Keratinocyte (primary cell): Measurements from ENCODE around the gene S100A14. TPM values are rescaled to one million over a fixed set of nuclear protein-coding genes. Genes with fewer than 3 reads are reported as not detected.

Source experiments
- DNase-seq: peaks from one replicate; pipeline ENCODE4 v3.0.0-alpha.2; 2011; ENCODE audit warnings: low read depth, missing footprints, low spot score
- FAIRE-seq: peaks from 2 replicates; lab custom pipeline; 2011; peaks lifted over from hg19 to GRCh38; lab: Jason Lieb, UNC
- H2AFZ ChIP-seq: 2 replicates; pipeline ENCODE4 v1.6.0; 2012; ENCODE audit warnings: low read length, control low read depth, inconsistent platforms; ENCODE audit not compliant: control insufficient read depth
- H3K27ac ChIP-seq: 2 replicates; pipeline ENCODE4 v1.5.1; 2011; ENCODE audit warnings: low read length; ENCODE audit not compliant: control insufficient read depth, insufficient read depth
- H3K27me3 ChIP-seq: 3 replicates; pipeline ENCODE4 v1.6.0; 2011; ENCODE audit warnings: low read length; ENCODE audit not compliant: control insufficient read depth, insufficient read depth; ENCODE audit errors: extremely low read depth
- H3K36me3 ChIP-seq, 2 experiments: 2 replicates in 1 of 2; 3 replicates in 1 of 2; pipeline ENCODE4 v1.5.1; 2011; ENCODE audit warnings: low read length in 2 of 2, mild to moderate bottlenecking in 1 of 2; ENCODE audit not compliant: control insufficient read depth in 2 of 2, insufficient read depth in 2 of 2; ENCODE audit errors: extremely low read depth in 1 of 2
- H3K4me1 ChIP-seq: 3 replicates; pipeline ENCODE4 v1.5.1; 2011; ENCODE audit warnings: low read length; ENCODE audit not compliant: control insufficient read depth, insufficient read depth; ENCODE audit errors: extremely low read depth
- H3K4me2 ChIP-seq: 3 replicates; pipeline ENCODE4 v1.6.0; 2011; ENCODE audit warnings: low read depth, low read length; ENCODE audit not compliant: control insufficient read depth, insufficient read depth; ENCODE audit errors: extremely low read depth
- H3K4me3 ChIP-seq, 3 experiments: fragments of 200-600 bp in 1 of 3; sonication (generic) in 1 of 3; 2 replicates in 2 of 3; 3 replicates in 1 of 3; pipeline ENCODE4 v1.5.1; 2011 to 2016; ENCODE audit warnings: low read length in 3 of 3, mild to moderate bottlenecking in 3 of 3, control low read depth in 2 of 3, inconsistent platforms in 1 of 3, low read depth in 1 of 3, mixed read lengths in 1 of 3, mixed run types in 1 of 3, moderate library complexity in 1 of 3; ENCODE audit not compliant: control insufficient read depth in 2 of 3, insufficient read depth in 2 of 3; ENCODE audit errors: extremely low read depth in 1 of 3
- H3K79me2 ChIP-seq: 2 replicates; pipeline ENCODE4 v1.6.0; 2012; ENCODE audit warnings: low read length; ENCODE audit not compliant: control insufficient read depth, insufficient read depth
- H3K9ac ChIP-seq: 3 replicates; pipeline ENCODE4 v1.6.0; 2011; ENCODE audit warnings: low read length; ENCODE audit not compliant: control insufficient read depth, insufficient read depth; ENCODE audit errors: extremely low read depth
- H3K9me1 ChIP-seq: 3 replicates; pipeline ENCODE4 v1.6.0; 2011; ENCODE audit warnings: low read length; ENCODE audit not compliant: control insufficient read depth, insufficient read depth; ENCODE audit errors: extremely low read depth
- H3K9me3 ChIP-seq: 2 replicates; pipeline ENCODE4 v1.5.1; 2012; ENCODE audit warnings: low read depth, low read length; ENCODE audit not compliant: control insufficient read depth
- H4K20me1 ChIP-seq: 3 replicates; pipeline ENCODE4 v1.6.0; 2011; ENCODE audit warnings: low read length; ENCODE audit not compliant: control insufficient read depth, insufficient read depth; ENCODE audit errors: extremely low read depth
- EZH2 ChIP-seq: IDR thresholded peaks from one replicate; pipeline ENCODE4 v1.6.1; 2012; ENCODE audit warnings: inconsistent platforms, mild to moderate bottlenecking, low read length, moderate library complexity
- dilution Hi-C: fragments of 300-500 bp; cut with MboI; formaldehyde crosslinking; loops from one replicate; pipeline ENCODE4 v1.7.0; 2020; ENCODE audit warnings: low sequenced_read_pairs; ENCODE audit not compliant: extremely low pct_ligation_motif_present
- polyA plus RNA-seq, 5 experiments: library from polyadenylated mRNA; depleted of rRNA in 3 of 5; stranded (reverse) in 3 of 5; stranded (forward) in 1 of 5; unstranded in 1 of 5; fragments of >200 nt; gene quantifications; 1 replicate in 1 of 5; 2 replicates in 3 of 5; 3 replicates in 1 of 5; pipeline versions ENCODE4 v1.2.1 to v1.2.3, GENCODE V29; 2011 to 2012; ENCODE audit warnings: missing spikeins in 2 of 5, low read depth in 1 of 5, low replicate concordance in 1 of 5
- TF ChIP-seq, protein P1 (sequence below), 3 experiments: IDR thresholded peaks in 1 of 3; conservative IDR thresholded peaks in 1 of 3; optimal IDR thresholded peaks in 1 of 3; 2 replicates in 2 of 3; 3 replicates in 1 of 3; pipeline versions ENCODE3 to v1.5.1; 2011; ENCODE audit warnings: low read length in 3 of 3, mild to moderate bottlenecking in 3 of 3, moderate library complexity in 2 of 3, control low read depth in 1 of 3, inconsistent platforms in 1 of 3; ENCODE audit not compliant: insufficient read depth in 2 of 3; ENCODE audit errors: extremely low read depth in 1 of 3

The S100A14 gene
- polyA plus RNA-seq, 1 donor (not counting 4 experiments of a cell fraction or from before 2014, with no cell fraction given): 1,394 TPM

DNA sequence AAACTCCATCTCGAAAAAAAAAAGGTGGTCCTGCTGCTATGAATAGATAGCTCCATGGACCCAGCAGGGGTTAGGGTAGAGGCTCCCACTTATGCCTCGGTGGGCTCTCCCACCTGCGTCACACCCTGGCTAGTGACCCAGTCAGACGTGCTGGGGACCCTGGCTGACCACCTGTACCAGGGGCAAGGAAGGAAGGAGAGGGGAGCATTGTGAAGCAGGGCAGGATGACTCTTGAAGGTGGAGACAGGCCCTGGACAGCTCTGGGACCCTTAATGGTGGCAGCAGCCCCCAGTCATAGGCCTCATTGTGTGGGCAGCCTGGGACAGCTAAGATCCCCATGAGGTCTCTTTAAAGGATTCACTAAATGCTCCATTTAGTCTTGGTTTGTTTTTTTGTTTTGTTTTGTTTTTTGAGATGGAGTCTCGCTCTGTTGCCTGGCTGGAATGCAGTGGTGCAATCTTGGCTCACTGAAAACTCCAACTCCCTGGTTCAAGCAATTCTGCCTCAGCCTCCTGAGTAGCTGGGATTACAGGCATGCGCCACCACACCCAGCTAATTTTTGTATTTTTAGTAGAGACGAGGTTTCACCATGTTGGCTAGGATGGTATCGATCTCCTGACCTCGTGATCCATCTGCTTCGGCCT, 32.0 kb upstream of the S100A14 start:
- Histone ChIP-seq H3K36me3 (peaks cover 11 to 20% of the 10 kb centered on the region in 2 experiments), H3K79me2 (peaks cover 1% of the 10 kb centered on the region), H3K4me3 (no peak overlapping the region), H4K20me1 (no peaks in the 10 kb centered on the region), H3K27ac (no peak overlapping the region), H3K4me1 (peaks cover 7% of the 10 kb centered on the region), H3K9me3 (no peaks in the 10 kb centered on the region), H3K4me2 (no peak overlapping the region), H3K27me3 (no peaks in the 10 kb centered on the region), H3K9me1 (no peaks in the 10 kb centered on the region), H3K9ac (no peak overlapping the region), H2AFZ (no peak overlapping the region)
- DNase-seq (no peak), FAIRE-seq (no peak)
- dilution Hi-C loops: no loop called here
- TF ChIP-seq EZH2: no peak
- TF ChIP-seq, protein P1, sequence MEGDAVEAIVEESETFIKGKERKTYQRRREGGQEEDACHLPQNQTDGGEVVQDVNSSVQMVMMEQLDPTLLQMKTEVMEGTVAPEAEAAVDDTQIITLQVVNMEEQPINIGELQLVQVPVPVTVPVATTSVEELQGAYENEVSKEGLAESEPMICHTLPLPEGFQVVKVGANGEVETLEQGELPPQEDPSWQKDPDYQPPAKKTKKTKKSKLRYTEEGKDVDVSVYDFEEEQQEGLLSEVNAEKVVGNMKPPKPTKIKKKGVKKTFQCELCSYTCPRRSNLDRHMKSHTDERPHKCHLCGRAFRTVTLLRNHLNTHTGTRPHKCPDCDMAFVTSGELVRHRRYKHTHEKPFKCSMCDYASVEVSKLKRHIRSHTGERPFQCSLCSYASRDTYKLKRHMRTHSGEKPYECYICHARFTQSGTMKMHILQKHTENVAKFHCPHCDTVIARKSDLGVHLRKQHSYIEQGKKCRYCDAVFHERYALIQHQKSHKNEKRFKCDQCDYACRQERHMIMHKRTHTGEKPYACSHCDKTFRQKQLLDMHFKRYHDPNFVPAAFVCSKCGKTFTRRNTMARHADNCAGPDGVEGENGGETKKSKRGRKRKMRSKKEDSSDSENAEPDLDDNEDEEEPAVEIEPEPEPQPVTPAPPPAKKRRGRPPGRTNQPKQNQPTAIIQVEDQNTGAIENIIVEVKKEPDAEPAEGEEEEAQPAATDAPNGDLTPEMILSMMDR (optimal IDR thresholded peaks at IDR 0.05 in 1 of 3, IDR thresholded peaks at IDR 0.05 in 1 of 3, conservative IDR thresholded peaks at IDR 0.05 in 1 of 3; ENCODE audit: extremely low read depth in 1 of 3, insufficient read depth in 2 of 3, low read length in 3 of 3): no peak

DNA sequence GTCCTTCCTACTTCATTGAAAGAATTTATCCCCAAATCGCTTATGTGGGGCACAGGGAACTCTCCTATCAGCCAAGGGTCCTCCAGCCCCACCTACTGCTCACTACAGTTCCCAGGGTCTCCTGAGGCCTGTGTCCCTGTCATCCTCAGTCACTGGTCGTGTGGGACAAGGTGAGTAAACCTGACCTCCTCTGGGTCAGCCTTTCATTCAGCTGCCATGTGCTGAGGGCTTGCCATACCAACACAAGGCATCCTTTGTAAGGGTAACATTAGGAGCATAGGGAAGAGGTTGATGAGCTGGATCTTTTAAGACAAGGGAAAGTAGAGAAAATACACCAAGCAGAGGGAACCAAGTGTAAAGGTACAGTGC, 31.2 kb upstream of the S100A14 start:
- Histone ChIP-seq H3K79me2 (peaks cover 2% of the 10 kb centered on the region), H3K27ac (no peak overlapping the region), H3K27me3 (no peaks in the 10 kb centered on the region), H3K9me1 (no peaks in the 10 kb centered on the region), H3K9ac (no peak overlapping the region), H3K9me3 (no peaks in the 10 kb centered on the region), H3K36me3 (peaks cover 13 to 28% of the 10 kb centered on the region in 2 experiments), H3K4me3 (no peak overlapping the region), H3K4me1 (no peaks in the 10 kb centered on the region), H4K20me1 (no peaks in the 10 kb centered on the region), H3K4me2 (no peak overlapping the region), H2AFZ (no peak overlapping the region)
- TF ChIP-seq, protein P1 (optimal IDR thresholded peaks at IDR 0.05 in 1 of 3, IDR thresholded peaks at IDR 0.05 in 1 of 3, conservative IDR thresholded peaks at IDR 0.05 in 1 of 3; ENCODE audit: extremely low read depth in 1 of 3, insufficient read depth in 2 of 3, low read length in 3 of 3): no peak
- no peak for TF ChIP-seq EZH2
- dilution Hi-C loops: no loop called here
- FAIRE-seq: no peak
- DNase-seq: no peak
